ENCODE results near the gene OSBPL8. TPM values are rescaled to one million over a fixed set of nuclear protein-coding genes. Genes with fewer than 3 reads are reported as not detected.
"Not testable (repeated sequence)": the region's sequence is repeated elsewhere in the genome, so short reads cannot be mapped to it uniquely, and the experiment has no call there.

Gene OSBPL8
- total and polyA plus RNA-seq, 9 of the 15 experiments (the other 6 are each of a cell fraction or from before 2014, with no cell fraction given) = 17.4 to 82.7 (median 42.8) TPM

DNA sequence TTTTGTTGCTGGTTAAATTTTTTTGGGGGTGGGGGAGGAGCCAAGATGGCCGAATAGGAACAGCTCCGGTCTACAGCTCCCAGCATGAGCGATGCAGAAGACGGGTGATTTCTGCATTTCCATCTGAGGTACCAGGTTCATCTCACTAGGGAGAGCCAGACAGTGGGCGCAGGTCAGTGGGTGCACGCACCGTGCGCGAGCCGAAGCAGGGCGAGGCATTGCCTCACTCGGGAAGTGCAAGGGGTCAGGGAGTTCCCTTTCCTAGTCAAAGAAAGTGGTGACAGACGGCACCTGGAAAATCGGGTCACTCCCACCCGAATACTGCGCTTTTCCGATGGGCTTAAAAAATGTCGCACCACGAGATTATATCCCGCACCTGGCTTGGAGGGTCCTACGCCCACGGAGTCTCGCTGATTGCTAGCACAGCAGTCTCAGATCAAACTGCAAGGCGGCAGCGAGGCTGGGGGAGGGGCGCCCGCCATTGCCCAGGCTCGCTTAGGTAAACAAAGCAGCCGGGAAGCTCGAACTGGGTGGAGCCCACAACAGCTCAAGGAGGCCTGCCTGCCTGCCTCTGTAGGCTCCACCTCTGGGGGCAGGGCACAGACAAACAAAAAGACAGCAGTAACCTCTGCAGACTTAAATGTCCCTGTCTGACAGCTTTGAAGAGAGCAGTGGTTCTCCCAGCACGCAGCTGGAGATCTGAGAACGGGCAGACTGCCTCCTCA lies 239.8 kb downstream of the OSBPL8 start (continued):
- TF ChIP-seq MGA (IDR thresholded peaks at IDR 0.05) (peak; percentile 52; the same call in 1 of the 2 replicates), SMARCC2 (IDR thresholded peaks at IDR 0.05; ENCODE audit: low read depth) (0 out of 2 replicates have a peak, but pooled peaks have one; percentile 20), LEF1 (IDR thresholded peaks at IDR 0.05) (peak; percentile 47; the same call in 1 of the 2 replicates), CTBP1 (IDR thresholded peaks at IDR 0.05; ENCODE audit: borderline replicate concordance) (0 out of 2 replicates have a peak, but pooled peaks have one; percentile 10), EGR1 (conservative IDR thresholded peaks at IDR 0.05) (peak; percentile 46; the same call in 1 of the 2 replicates), NR2C2 (tag; IDR thresholded peaks at IDR 0.05) (0 out of 2 replicates have a peak, but pooled peaks have one; percentile 23), CXXC5 (CRISPR knock-in tag; IDR thresholded peaks at IDR 0.05) (peak; percentile 40), NFRKB (IDR thresholded peaks at IDR 0.05; ENCODE audit: low read depth) (peak; percentile 86; the same call in 1 of the 2 replicates), NRF1 (conservative IDR thresholded peaks at IDR 0.05 in 1 of 2, IDR thresholded peaks at IDR 0.05 in 1 of 2) (0 out of 4 replicates have a peak, but pooled peaks of 1 of the 2 experiments have one; percentile 10), POLR2A (conservative IDR thresholded peaks at IDR 0.05) (peak; percentile 51), PHF8 (IDR thresholded peaks at IDR 0.05; ENCODE audit: borderline replicate concordance, low read length) (peak; percentile 18; the same call in 1 of the 2 replicates), POLR2B (IDR thresholded peaks at IDR 0.05; ENCODE audit: low read depth, partially characterized antibody) (peak; percentile 19), NR2C1 (IDR thresholded peaks at IDR 0.05) (peak; percentile 28; the same call in 1 of the 2 replicates)
- TF ChIP-seq NR2C2 (CRISPR knock-in tag; IDR thresholded peaks at IDR 0.05); NR2C1 (tag; IDR thresholded peaks at IDR 0.05): not testable (repeated sequence)
- TF ChIP-seq, protein P1, sequence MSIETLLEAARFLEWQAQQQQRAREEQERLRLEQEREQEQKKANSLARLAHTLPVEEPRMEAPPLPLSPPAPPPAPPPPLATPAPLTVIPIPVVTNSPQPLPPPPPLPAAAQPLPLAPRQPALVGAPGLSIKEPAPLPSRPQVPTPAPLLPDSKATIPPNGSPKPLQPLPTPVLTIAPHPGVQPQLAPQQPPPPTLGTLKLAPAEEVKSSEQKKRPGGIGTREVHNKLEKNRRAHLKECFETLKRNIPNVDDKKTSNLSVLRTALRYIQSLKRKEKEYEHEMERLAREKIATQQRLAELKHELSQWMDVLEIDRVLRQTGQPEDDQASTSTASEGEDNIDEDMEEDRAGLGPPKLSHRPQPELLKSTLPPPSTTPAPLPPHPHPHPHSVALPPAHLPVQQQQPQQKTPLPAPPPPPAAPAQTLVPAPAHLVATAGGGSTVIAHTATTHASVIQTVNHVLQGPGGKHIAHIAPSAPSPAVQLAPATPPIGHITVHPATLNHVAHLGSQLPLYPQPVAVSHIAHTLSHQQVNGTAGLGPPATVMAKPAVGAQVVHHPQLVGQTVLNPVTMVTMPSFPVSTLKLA (conservative IDR thresholded peaks at IDR 0.05) = 0 out of 4 replicates have a peak, but pooled peaks of 1 of the 2 experiments have one; percentile 22
